Measurements from ENCODE around the gene SPZ1. TPM values are rescaled to one million over a fixed set of nuclear protein-coding genes. Genes with fewer than 3 reads are reported as not detected.
A peak's percentile ranks its signal among the peaks of the same experiment; 100 is the strongest.

The SPZ1 gene
- total RNA-seq, 1 experiment from 2014 or later, result not detected

DNA sequence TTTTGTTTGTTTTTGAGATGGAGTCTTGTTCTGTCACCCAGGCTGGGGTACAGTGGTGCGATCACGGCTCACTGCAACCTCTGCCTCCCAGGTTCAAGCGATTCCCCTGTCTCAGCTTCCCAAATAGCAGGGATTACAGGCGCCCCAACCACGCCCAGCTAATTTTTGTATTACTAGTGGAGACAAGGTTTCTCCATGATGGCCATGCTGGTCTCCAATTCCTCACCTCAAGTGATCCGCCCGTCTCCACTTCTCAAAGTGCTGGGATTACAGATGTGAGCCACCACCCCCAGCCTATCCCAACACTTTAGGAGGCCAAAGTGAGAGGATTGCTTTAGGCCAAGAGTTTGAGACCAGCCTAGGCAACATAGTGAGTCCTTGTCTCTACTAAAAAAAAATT is 19.3 kb downstream of the SPZ1 start:
- H3K4me1 Mint-ChIP-seq (ENCODE audit: low read depth, unreplicated experiment), result no peaks in the 10 kb centered on the region
- no peak overlapping the region for H3K4me3 Mint-ChIP-seq (ENCODE audit: low read depth, unreplicated experiment)
- BruUV-seq (replicated peaks), result no TSS peak
- peaks cover 15% of the 10 kb centered on the region for H3K27me3 Mint-ChIP-seq (ENCODE audit: unreplicated experiment)
- intact Hi-C loops (cut with micrococcal nuclease; ENCODE audit: unreplicated experiment), result loop anchor here (5.0 kb wide), 1 partner anchor 108 kb away; no protein-coding TSS in a partner anchor
- no peaks in the 10 kb centered on the region for H3K36me3 Mint-ChIP-seq (ENCODE audit: insufficient read depth, unreplicated experiment)
- CTCF ChIA-PET, result interaction anchor here (0.6 kb wide), 1 partner anchor 523 kb away, joined by 3 read pairs; no protein-coding TSS in a partner anchor
- DNase-seq, result no peak
- H3K9me3 Mint-ChIP-seq (ENCODE audit: low read depth, unreplicated experiment), result no peaks in the 10 kb centered on the region
- TF ChIP-seq, protein P1, sequence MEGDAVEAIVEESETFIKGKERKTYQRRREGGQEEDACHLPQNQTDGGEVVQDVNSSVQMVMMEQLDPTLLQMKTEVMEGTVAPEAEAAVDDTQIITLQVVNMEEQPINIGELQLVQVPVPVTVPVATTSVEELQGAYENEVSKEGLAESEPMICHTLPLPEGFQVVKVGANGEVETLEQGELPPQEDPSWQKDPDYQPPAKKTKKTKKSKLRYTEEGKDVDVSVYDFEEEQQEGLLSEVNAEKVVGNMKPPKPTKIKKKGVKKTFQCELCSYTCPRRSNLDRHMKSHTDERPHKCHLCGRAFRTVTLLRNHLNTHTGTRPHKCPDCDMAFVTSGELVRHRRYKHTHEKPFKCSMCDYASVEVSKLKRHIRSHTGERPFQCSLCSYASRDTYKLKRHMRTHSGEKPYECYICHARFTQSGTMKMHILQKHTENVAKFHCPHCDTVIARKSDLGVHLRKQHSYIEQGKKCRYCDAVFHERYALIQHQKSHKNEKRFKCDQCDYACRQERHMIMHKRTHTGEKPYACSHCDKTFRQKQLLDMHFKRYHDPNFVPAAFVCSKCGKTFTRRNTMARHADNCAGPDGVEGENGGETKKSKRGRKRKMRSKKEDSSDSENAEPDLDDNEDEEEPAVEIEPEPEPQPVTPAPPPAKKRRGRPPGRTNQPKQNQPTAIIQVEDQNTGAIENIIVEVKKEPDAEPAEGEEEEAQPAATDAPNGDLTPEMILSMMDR (IDR thresholded peaks at IDR 0.05; ENCODE audit: unreplicated experiment), result no peak
- no peak overlapping the region for H3K27ac Mint-ChIP-seq (ENCODE audit: unreplicated experiment)

DNA sequence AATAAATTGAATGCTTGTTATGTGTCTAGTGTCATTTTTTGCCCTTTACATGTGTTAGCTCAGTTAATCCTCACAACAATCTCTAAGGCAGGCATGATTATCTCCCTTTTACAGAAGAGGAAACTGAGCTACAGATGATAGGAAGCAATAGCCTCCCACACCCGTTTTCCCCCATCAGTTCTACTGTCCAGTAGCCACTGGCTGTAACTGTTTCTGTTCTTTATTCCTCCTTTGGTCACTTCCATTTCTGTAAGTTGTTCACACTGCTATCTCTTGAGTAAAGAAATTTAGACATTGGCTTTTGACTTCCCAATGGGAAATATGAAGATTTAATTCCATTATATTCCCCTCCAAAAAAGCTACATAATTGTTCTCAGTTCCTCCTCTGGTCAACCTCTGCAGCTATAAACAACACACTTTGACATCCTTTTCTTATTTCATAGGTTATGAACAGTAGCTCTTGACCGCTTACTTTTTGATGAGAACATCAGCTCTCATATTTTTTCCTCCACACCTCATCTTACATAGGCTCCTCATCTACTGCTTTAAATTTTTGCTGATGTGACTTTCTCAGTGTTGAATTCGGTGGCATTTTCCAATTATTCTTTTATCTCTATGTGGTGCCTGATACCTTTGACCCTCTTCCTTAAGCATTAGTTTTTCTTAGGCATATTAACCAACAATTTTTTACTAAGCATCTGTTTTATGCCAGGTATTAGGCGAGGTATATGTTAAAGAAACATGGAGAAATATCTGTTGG is 21.4 kb downstream of the SPZ1 start:
- no peaks in the 10 kb centered on the region for H3K9me3 Mint-ChIP-seq (ENCODE audit: low read depth, unreplicated experiment)
- H3K36me3 Mint-ChIP-seq (ENCODE audit: insufficient read depth, unreplicated experiment), result no peaks in the 10 kb centered on the region
- CTCF ChIA-PET, result interaction anchor here (0.6 to 1.1 kb wide), 3 partner anchors 16 to 57 kb away, joined by 3 to 5 read pairs (median 3); no protein-coding TSS in a partner anchor
- H3K27ac Mint-ChIP-seq (ENCODE audit: unreplicated experiment), result no peak overlapping the region
- H3K27me3 Mint-ChIP-seq (ENCODE audit: unreplicated experiment), result peaks cover 15% of the 10 kb centered on the region
- H3K4me1 Mint-ChIP-seq (ENCODE audit: low read depth, unreplicated experiment), result no peaks in the 10 kb centered on the region
- no peak overlapping the region for H3K4me3 Mint-ChIP-seq (ENCODE audit: low read depth, unreplicated experiment)
- no TSS peak for BruUV-seq (replicated peaks)
- DNase-seq, result no peak
- TF ChIP-seq, protein P1 (IDR thresholded peaks at IDR 0.05; ENCODE audit: unreplicated experiment), result no peak
- intact Hi-C loops (cut with micrococcal nuclease; ENCODE audit: unreplicated experiment), result loop anchor here (5.0 kb wide), 1 partner anchor 331 kb away; no protein-coding TSS in a partner anchor

DNA sequence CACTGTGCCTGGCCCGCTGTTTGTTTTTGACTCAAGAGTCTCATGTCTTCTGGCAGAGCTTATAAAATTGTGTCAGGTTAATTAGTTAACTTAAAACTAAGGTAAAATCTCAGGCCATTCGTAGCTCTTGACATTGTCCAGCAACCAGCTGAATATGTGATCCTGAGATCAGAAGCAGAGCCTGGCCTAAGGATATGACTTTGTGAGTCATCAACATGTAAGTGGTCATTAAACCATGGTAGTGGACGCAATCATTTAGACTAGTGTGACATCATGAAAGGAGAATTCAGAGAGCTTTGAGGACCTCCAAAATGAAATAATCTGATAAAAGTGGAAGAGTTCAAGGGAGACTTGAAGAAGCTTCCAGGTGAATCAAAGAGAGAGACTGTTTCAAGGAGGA is 23.3 kb downstream of the SPZ1 start:
- Mint-ChIP-seq H3K27ac (ENCODE audit: unreplicated experiment) (no peak overlapping the region), H3K4me1 (ENCODE audit: low read depth, unreplicated experiment) (no peaks in the 10 kb centered on the region), H3K27me3 (ENCODE audit: unreplicated experiment) (peaks cover 15% of the 10 kb centered on the region), H3K36me3 (ENCODE audit: insufficient read depth, unreplicated experiment) (no peaks in the 10 kb centered on the region), H3K9me3 (ENCODE audit: low read depth, unreplicated experiment) (no peaks in the 10 kb centered on the region), H3K4me3 (ENCODE audit: low read depth, unreplicated experiment) (no peak overlapping the region)
- intact Hi-C loops (cut with micrococcal nuclease; ENCODE audit: unreplicated experiment), result loop anchor here (5.0 kb wide), 1 partner anchor 329 kb away; no protein-coding TSS in a partner anchor
- BruUV-seq (replicated peaks), result no TSS peak
- CTCF ChIA-PET, result interaction anchor here (0.6 kb wide), 2 partner anchors 10 to 290 kb away, joined by 5 read pairs; no protein-coding TSS in a partner anchor
- no peak for DNase-seq
- TF ChIP-seq, protein P1 (IDR thresholded peaks at IDR 0.05; ENCODE audit: unreplicated experiment), result no peak

DNA sequence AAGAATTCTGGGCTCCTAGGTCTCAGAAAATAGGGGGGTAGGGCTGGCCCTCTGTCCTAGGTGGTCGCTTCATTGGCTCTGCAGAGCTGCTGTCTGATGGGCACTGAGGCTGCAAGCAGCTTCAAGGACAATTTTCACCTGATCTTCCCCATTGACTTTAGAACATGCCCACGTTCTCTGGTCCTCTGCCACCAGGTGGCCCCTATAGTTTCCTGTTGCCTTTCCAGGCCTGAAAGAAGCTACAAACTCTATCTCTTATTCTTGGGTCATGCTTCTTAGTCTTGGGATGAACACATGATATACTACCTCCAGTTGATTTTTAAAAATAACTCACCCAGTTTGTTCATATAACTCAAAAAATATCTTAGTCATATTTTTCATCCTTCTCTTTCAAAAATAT is 26.3 kb downstream of the SPZ1 start:
- no peak overlapping the region for H3K4me3 Mint-ChIP-seq (ENCODE audit: low read depth, unreplicated experiment)
- no peaks in the 10 kb centered on the region for H3K9me3 Mint-ChIP-seq (ENCODE audit: low read depth, unreplicated experiment)
- H3K27ac Mint-ChIP-seq (ENCODE audit: unreplicated experiment), result no peak overlapping the region
- no peaks in the 10 kb centered on the region for H3K4me1 Mint-ChIP-seq (ENCODE audit: low read depth, unreplicated experiment)
- CTCF ChIA-PET, result interaction anchor here (0.7 to 1.3 kb wide), 8 partner anchors 12 to 326 kb away, joined by 3 to 6 read pairs (median 4); partner anchors contain the start of gene ZFYVE16
- no TSS peak for BruUV-seq (replicated peaks)
- peak; percentile 56 for DNase-seq
- peaks cover 10% of the 10 kb centered on the region for H3K27me3 Mint-ChIP-seq (ENCODE audit: unreplicated experiment)
- no peaks in the 10 kb centered on the region for H3K36me3 Mint-ChIP-seq (ENCODE audit: insufficient read depth, unreplicated experiment)
- intact Hi-C loops (cut with micrococcal nuclease; ENCODE audit: unreplicated experiment), result no loop called here
- TF ChIP-seq, protein P1 (IDR thresholded peaks at IDR 0.05; ENCODE audit: unreplicated experiment), result peak; percentile 29

Measured in Calu3 (cell line).